Measurements from ENCODE around the gene PBX1. TPM values are rescaled to one million over a fixed set of nuclear protein-coding genes. Genes with fewer than 3 reads are reported as not detected.

The PBX1 gene
- total RNA-seq, 3 donors from 2014 or later (not counting 1 experiment from before 2014, with no cell fraction given) = 0.54 to 3.5 (median 1.4) TPM

DNA sequence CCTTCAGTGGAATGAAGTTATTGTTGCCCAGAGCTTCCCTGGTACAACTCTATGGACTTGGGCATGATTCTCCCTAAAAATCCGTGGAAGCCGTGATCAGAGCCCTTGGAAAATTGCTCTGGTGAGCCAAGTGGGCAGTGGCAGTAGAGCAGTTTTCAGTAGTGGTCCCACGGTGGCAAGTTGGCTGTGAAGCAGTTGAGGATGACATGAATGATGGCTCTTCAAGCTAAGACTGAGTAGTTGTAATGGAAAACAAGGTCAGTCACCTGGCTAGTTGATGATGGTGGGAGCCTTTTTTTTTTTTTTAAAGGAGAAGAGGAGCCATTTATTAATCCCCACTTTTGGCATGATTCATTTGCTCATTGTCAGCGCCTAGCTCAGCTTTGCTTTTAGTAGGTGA is 36.2 kb downstream of the PBX1 start:
- Mint-ChIP-seq H3K9me3 (no peaks in the 10 kb centered on the region), H3K27ac (no peak overlapping the region), H3K4me3 (no peak overlapping the region), H3K27me3 (ENCODE audit: low read depth in 2 of 2) (peaks cover 8 to 50% of the 10 kb centered on the region in 2 donors), H3K36me3 (no peaks in the 10 kb centered on the region), H3K4me1 (no peaks in the 10 kb centered on the region)
- TF ChIP-seq, protein P1, sequence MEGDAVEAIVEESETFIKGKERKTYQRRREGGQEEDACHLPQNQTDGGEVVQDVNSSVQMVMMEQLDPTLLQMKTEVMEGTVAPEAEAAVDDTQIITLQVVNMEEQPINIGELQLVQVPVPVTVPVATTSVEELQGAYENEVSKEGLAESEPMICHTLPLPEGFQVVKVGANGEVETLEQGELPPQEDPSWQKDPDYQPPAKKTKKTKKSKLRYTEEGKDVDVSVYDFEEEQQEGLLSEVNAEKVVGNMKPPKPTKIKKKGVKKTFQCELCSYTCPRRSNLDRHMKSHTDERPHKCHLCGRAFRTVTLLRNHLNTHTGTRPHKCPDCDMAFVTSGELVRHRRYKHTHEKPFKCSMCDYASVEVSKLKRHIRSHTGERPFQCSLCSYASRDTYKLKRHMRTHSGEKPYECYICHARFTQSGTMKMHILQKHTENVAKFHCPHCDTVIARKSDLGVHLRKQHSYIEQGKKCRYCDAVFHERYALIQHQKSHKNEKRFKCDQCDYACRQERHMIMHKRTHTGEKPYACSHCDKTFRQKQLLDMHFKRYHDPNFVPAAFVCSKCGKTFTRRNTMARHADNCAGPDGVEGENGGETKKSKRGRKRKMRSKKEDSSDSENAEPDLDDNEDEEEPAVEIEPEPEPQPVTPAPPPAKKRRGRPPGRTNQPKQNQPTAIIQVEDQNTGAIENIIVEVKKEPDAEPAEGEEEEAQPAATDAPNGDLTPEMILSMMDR (IDR thresholded peaks at IDR 0.05) = no peak
- ATAC-seq = no peak
- intact Hi-C loops (cut with micrococcal nuclease) = no loop called here
- WGBS (ENCODE audit: insufficient coverage) = 78% methylated on average over 4 of the region's 4 CpGs
- Histone ChIP-seq H3K4me3 (ENCODE audit: low read length) (no peak overlapping the region), H3K27ac (ENCODE audit: low read length) (no peak overlapping the region), H3K9me3 (ENCODE audit: control insufficient read depth, insufficient read depth, low read length) (no peaks in the 10 kb centered on the region), H3K27me3 (ENCODE audit: control insufficient read depth, insufficient read depth, low read length) (no peaks in the 10 kb centered on the region), H3K36me3 (ENCODE audit: control insufficient read depth, insufficient read depth, low read length) (no peaks in the 10 kb centered on the region), H3K4me1 (ENCODE audit: control insufficient read depth, insufficient read depth, low read length) (no peaks in the 10 kb centered on the region)
- DNase-seq = no peak

DNA sequence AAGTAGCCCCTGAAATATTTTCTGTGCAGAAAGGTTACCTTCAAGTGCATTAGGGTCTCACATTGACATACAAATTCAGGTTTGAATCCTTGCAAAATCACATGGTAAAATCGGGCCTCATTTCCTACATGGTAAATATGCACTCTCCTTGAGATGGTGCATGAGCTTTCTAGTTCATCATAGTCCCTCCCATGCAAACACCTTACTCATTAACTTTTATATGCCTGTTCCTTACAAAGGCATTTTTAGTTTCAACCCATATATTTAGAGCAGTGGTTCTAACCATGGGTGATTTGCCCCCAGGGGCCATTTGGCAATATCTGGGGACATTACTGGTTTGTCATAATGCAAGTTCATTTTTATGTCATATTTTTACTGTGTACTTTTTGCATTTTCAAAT is 37.2 kb downstream of the PBX1 start:
- no peaks in the 10 kb centered on the region for H3K9me3 ChIP-seq (ENCODE audit: control insufficient read depth, insufficient read depth, low read length)
- TF ChIP-seq, protein P1 (IDR thresholded peaks at IDR 0.05) = no peak
- Mint-ChIP-seq H3K9me3 (no peaks in the 10 kb centered on the region), H3K4me3 (no peak overlapping the region), H3K27ac (no peak overlapping the region), H3K36me3 (no peaks in the 10 kb centered on the region), H3K27me3 (ENCODE audit: low read depth in 2 of 2) (peaks cover 6 to 46% of the 10 kb centered on the region in 2 donors), H3K4me1 (no peaks in the 10 kb centered on the region)
- no peaks in the 10 kb centered on the region for H3K4me1 ChIP-seq (ENCODE audit: control insufficient read depth, insufficient read depth, low read length)
- no peaks in the 10 kb centered on the region for H3K36me3 ChIP-seq (ENCODE audit: control insufficient read depth, insufficient read depth, low read length)
- no peaks in the 10 kb centered on the region for H3K27me3 ChIP-seq (ENCODE audit: control insufficient read depth, insufficient read depth, low read length)
- H3K27ac ChIP-seq (ENCODE audit: low read length) = no peak overlapping the region
- no peak overlapping the region for H3K4me3 ChIP-seq (ENCODE audit: low read length)
- no peak for DNase-seq
- WGBS (ENCODE audit: insufficient coverage) = 82% methylated on average over 1 of the region's 1 CpG
- intact Hi-C loops (cut with micrococcal nuclease) = no loop called here
- ATAC-seq = no peak

DNA sequence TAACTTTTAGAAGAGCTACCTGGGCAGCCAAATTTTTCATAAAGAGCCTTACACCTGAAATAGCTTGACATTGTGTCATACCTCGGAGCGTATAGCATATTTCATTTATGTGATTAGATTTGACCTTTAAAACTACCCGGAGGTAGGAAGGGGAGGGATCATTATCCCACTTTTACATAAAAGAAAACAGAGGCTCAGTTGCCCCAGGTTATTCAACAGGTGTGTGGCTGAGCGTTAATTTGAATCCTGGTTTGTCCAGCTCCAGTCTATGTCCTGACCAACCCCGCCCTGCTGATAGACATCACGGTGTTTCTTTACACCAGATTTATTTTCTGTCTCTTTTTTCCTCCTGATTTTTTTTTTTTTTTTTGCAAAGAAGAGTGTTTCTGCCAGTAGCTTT is 39.7 kb downstream of the PBX1 start:
- Mint-ChIP-seq H3K27me3 (ENCODE audit: low read depth in 2 of 2) (peaks cover 6 to 37% of the 10 kb centered on the region in 2 donors), H3K9me3 (no peaks in the 10 kb centered on the region), H3K4me1 (no peaks in the 10 kb centered on the region), H3K27ac (no peak overlapping the region), H3K36me3 (no peaks in the 10 kb centered on the region), H3K4me3 (no peak overlapping the region)
- ATAC-seq = no peak
- TF ChIP-seq, protein P1 (IDR thresholded peaks at IDR 0.05) = no peak
- no peak overlapping the region for H3K27ac ChIP-seq (ENCODE audit: low read length)
- H3K4me1 ChIP-seq (ENCODE audit: control insufficient read depth, insufficient read depth, low read length) = no peaks in the 10 kb centered on the region
- H3K36me3 ChIP-seq (ENCODE audit: control insufficient read depth, insufficient read depth, low read length) = no peaks in the 10 kb centered on the region
- intact Hi-C loops (cut with micrococcal nuclease) = no loop called here
- no peak for DNase-seq
- H3K27me3 ChIP-seq (ENCODE audit: control insufficient read depth, insufficient read depth, low read length) = no peaks in the 10 kb centered on the region
- no peak overlapping the region for H3K4me3 ChIP-seq (ENCODE audit: low read length)
- no peaks in the 10 kb centered on the region for H3K9me3 ChIP-seq (ENCODE audit: control insufficient read depth, insufficient read depth, low read length)
- 87% methylated on average over 4 of the region's 6 CpGs for WGBS (ENCODE audit: insufficient coverage)

DNA sequence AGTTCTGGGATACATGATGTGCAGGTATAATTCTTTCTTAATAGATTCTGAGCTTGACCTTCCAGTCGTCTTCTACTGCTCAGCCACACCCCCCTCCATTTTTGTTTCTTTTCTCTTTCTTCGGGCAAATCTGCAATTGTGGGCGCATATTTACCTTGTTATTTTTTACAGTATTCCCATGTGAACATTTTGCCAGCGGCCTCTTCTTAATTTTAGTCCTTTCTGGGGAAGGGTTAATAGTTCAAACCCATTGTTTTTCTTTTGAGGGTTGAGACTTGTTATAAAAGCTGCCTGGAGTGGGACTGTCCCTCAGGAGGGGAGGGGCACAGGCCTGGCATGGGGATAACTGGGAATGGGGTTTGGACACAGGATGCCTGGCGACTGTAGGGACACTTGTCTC is 40.3 kb downstream of the PBX1 start:
- 82% methylated on average over 2 of the region's 5 CpGs for WGBS (ENCODE audit: insufficient coverage)
- H3K27me3 Mint-ChIP-seq (ENCODE audit: low read depth in 2 of 2) = peaks cover 6 to 32% of the 10 kb centered on the region in 2 donors
- no peak overlapping the region for H3K4me3 Mint-ChIP-seq
- no peak overlapping the region for H3K27ac ChIP-seq (ENCODE audit: low read length)
- TF ChIP-seq, protein P1 (IDR thresholded peaks at IDR 0.05) = no peak
- no peaks in the 10 kb centered on the region for H3K4me1 Mint-ChIP-seq
- no peaks in the 10 kb centered on the region for H3K36me3 ChIP-seq (ENCODE audit: control insufficient read depth, insufficient read depth, low read length)
- intact Hi-C loops (cut with micrococcal nuclease) = no loop called here
- no peaks in the 10 kb centered on the region for H3K9me3 ChIP-seq (ENCODE audit: control insufficient read depth, insufficient read depth, low read length)
- H3K9me3 Mint-ChIP-seq = no peaks in the 10 kb centered on the region
- H3K27ac Mint-ChIP-seq = no peak overlapping the region
- no peaks in the 10 kb centered on the region for H3K27me3 ChIP-seq (ENCODE audit: control insufficient read depth, insufficient read depth, low read length)
- no peaks in the 10 kb centered on the region for H3K4me1 ChIP-seq (ENCODE audit: control insufficient read depth, insufficient read depth, low read length)
- ATAC-seq = no peak
- DNase-seq = no peak
- no peak overlapping the region for H3K4me3 ChIP-seq (ENCODE audit: low read length)
- H3K36me3 Mint-ChIP-seq = no peaks in the 10 kb centered on the region
